Middle frontal gyrus (tissue), 1 donor: Measurements from ENCODE around the gene TMEM128.
"Not testable (repeated sequence)": the region's sequence is repeated elsewhere in the genome, so short reads cannot be mapped to it uniquely, and the experiment has no call there.

Experiments
- DNase-seq: peaks from one replicate; pipeline ENCODE4 v3.0.0-alpha.2; 2015; ENCODE audit warnings: low spot score; ENCODE audit errors: extremely low spot score

TMEM128 gene

GRCh38 chr4:4256799-4257198 lies 8.8 kb upstream of the TMEM128 start:
- no peak for DNase-seq

- DNase-seq: peak; percentile 23
Observed at GRCh38 chr4:4254666-4255065, 6.6 kb upstream of the TMEM128 start.

- DNase-seq: no peak
Observed at GRCh38 chr4:4254199-4254598, 6.2 kb upstream of the TMEM128 start.

GRCh38 chr4:4249866-4250265 lies 1.8 kb upstream of the TMEM128 start:
- no peak for DNase-seq

GRCh38 chr4:4249342-4249741 lies 1.3 kb upstream of the TMEM128 start:
- DNase-seq: not testable (repeated sequence)

GRCh38 chr4:4248885-4249203 lies 821 bp upstream of the TMEM128 start:
- no peak for DNase-seq

- DNase-seq: no peak
Observed at GRCh38 chr4:4247696-4248028, 361 bp downstream of the TMEM128 start.

GRCh38 chr4:4245172-4245571 lies 2.9 kb downstream of the TMEM128 start:
- DNase-seq: no peak

GRCh38 chr4:4239551-4239950 lies 8.5 kb downstream of the TMEM128 start:
- DNase-seq: not testable (repeated sequence)

- no peak for DNase-seq
Observed at GRCh38 chr4:4233610-4234009, 14.4 kb downstream of the TMEM128 start.

GRCh38 chr4:4228356-4228668 lies 19.7 kb downstream of the TMEM128 start:
- DNase-seq: no peak

- no peak for DNase-seq
Observed at GRCh38 chr4:4227510-4228355, 20.3 kb downstream of the TMEM128 start.

GRCh38 chr4:4226606-4227438 lies 21.2 kb downstream of the TMEM128 start, which contains the start of gene OTOP1:
TSS of gene OTOP1 (minus strand) at chr4:4226929. CDS start at chr4:4226864, 65 bp downstream.
- DNase-seq: no peak

- DNase-seq: no peak
Observed at GRCh38 chr4:4225915-4226605, 22.0 kb downstream of the TMEM128 start.

- no peak for DNase-seq
Observed at GRCh38 chr4:4217113-4217512, 30.9 kb downstream of the TMEM128 start.

GRCh38 chr4:4216648-4217047 lies 31.4 kb downstream of the TMEM128 start:
- DNase-seq: no peak

- not testable (repeated sequence) for DNase-seq
Observed at GRCh38 chr4:4213674-4214073, 34.3 kb downstream of the TMEM128 start.

GRCh38 chr4:4206204-4206603 lies 41.8 kb downstream of the TMEM128 start:
- DNase-seq: no peak

- no peak for DNase-seq
Observed at GRCh38 chr4:4204401-4204745, 43.6 kb downstream of the TMEM128 start.

GRCh38 chr4:4203688-4204400 lies 44.2 kb downstream of the TMEM128 start:
- no peak for DNase-seq

GRCh38 chr4:4202510-4202909 lies 45.5 kb downstream of the TMEM128 start:
- DNase-seq: no peak

- DNase-seq: no peak
Observed at GRCh38 chr4:4200624-4201023, 47.4 kb downstream of the TMEM128 start.
